ENCODE results near the gene SPEG. TPM values are rescaled to one million over a fixed set of nuclear protein-coding genes. Genes with fewer than 3 reads are reported as not detected.

SPEG gene
- total and polyA plus RNA-seq, 2 of the 13 experiments (the other 11 are each of a cell fraction or from before 2014, with no cell fraction given) = 0.18 to 0.24 TPM

DNA sequence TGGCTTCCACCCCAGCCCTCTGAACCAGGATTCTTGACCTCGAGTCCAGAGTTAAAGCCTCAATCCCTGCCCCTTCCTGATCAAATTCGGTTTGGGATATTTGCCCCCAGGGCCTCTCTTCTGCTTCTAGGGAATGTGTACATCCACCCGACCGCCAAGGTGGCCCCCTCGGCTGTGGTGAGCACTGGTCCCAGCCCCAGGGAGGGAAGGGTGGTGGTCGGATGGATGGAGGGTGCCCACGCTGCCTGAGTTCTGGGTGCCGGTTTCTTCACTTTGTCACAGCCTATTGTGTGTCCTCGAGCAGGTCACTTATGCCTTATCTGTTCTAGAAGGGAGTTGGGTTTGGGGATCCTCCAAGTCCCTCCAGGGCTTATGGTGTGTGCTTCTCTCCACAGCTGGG, 70.9 kb downstream of the SPEG start:
- DNase-seq (ENCODE audit: low spot score) = no peak
- WGBS (ENCODE audit: low lambda C conversion rate) = 96% methylated on average over 9 of the region's 9 CpGs
- Histone ChIP-seq H3K4me2 (ENCODE audit: low read depth, low read length) (no peak overlapping the region), H3K4me1 (ENCODE audit: insufficient read depth, low read length) (peaks cover 25% of the 10 kb centered on the region), H3K36me3 (replicated peaks in 1 of 2; ENCODE audit: control insufficient read depth in 1 of 2, insufficient read depth in 2 of 2, low read length in 2 of 2) (peaks cover 15 to 29% of the 10 kb centered on the region in 2 experiments), H2AFZ (ENCODE audit: low read length) (no peak overlapping the region), H4K20me1 (ENCODE audit: insufficient read depth, low read length) (no peaks in the 10 kb centered on the region), H3K9ac (ENCODE audit: insufficient read depth, low read depth, low read length) (no peak overlapping the region), H3K79me2 (ENCODE audit: insufficient read depth, low read length) (no peaks in the 10 kb centered on the region), H3K9me3 (ENCODE audit: low read length) (no peaks in the 10 kb centered on the region), H3K27ac (ENCODE audit: extremely low read length, insufficient read depth, low read length) (no peak overlapping the region), H3K27me3 (ENCODE audit: control insufficient read depth in 1 of 2, insufficient read depth in 2 of 2, low read length in 2 of 2) (no peaks in the 10 kb centered on the region), H3K4me3 (replicated peaks in 1 of 3; ENCODE audit: insufficient read depth in 1 of 3, low read depth in 2 of 3, low read length in 3 of 3) (no peak overlapping the region)
- BruUV-seq (replicated peaks) = no TSS peak
- in situ Hi-C loops (cut with HindIII; ENCODE audit: extremely low pct_ligation_motif_present, low pct_unique_long_range_greater_than_20kb) (no loop called here), intact Hi-C loops (cut with micrococcal nuclease; ENCODE audit: unreplicated experiment) (no loop called here)
- CTCF ChIA-PET (ENCODE audit: low intra/inter-chr PET ratio, low total read pairs) = no interaction called here
- TF ChIP-seq, protein P1, sequence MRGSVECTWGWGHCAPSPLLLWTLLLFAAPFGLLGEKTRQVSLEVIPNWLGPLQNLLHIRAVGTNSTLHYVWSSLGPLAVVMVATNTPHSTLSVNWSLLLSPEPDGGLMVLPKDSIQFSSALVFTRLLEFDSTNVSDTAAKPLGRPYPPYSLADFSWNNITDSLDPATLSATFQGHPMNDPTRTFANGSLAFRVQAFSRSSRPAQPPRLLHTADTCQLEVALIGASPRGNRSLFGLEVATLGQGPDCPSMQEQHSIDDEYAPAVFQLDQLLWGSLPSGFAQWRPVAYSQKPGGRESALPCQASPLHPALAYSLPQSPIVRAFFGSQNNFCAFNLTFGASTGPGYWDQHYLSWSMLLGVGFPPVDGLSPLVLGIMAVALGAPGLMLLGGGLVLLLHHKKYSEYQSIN (CRISPR knock-in tag; IDR thresholded peaks at IDR 0.05; ENCODE audit: borderline replicate concordance) = no peak
- no peak for TF ChIP-seq EHMT2 (IDR thresholded peaks at IDR 0.05; ENCODE audit: borderline replicate concordance, low read depth, low read length)
- TF ChIP-seq, protein P2, sequence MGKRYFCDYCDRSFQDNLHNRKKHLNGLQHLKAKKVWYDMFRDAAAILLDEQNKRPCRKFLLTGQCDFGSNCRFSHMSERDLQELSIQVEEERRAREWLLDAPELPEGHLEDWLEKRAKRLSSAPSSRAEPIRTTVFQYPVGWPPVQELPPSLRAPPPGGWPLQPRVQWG (CRISPR knock-in tag; IDR thresholded peaks at IDR 0.05; ENCODE audit: borderline replicate concordance, low read depth) = no peak
- TF ChIP-seq, protein P3, sequence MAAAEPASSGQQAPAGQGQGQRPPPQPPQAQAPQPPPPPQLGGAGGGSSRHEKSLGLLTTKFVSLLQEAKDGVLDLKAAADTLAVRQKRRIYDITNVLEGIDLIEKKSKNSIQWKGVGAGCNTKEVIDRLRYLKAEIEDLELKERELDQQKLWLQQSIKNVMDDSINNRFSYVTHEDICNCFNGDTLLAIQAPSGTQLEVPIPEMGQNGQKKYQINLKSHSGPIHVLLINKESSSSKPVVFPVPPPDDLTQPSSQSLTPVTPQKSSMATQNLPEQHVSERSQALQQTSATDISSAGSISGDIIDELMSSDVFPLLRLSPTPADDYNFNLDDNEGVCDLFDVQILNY (CRISPR knock-in tag; conservative IDR thresholded peaks at IDR 0.05) = no peak
- no peak for TF ChIP-seq ELF3 (CRISPR knock-in tag; IDR thresholded peaks at IDR 0.05)
- TF ChIP-seq, protein P4, sequence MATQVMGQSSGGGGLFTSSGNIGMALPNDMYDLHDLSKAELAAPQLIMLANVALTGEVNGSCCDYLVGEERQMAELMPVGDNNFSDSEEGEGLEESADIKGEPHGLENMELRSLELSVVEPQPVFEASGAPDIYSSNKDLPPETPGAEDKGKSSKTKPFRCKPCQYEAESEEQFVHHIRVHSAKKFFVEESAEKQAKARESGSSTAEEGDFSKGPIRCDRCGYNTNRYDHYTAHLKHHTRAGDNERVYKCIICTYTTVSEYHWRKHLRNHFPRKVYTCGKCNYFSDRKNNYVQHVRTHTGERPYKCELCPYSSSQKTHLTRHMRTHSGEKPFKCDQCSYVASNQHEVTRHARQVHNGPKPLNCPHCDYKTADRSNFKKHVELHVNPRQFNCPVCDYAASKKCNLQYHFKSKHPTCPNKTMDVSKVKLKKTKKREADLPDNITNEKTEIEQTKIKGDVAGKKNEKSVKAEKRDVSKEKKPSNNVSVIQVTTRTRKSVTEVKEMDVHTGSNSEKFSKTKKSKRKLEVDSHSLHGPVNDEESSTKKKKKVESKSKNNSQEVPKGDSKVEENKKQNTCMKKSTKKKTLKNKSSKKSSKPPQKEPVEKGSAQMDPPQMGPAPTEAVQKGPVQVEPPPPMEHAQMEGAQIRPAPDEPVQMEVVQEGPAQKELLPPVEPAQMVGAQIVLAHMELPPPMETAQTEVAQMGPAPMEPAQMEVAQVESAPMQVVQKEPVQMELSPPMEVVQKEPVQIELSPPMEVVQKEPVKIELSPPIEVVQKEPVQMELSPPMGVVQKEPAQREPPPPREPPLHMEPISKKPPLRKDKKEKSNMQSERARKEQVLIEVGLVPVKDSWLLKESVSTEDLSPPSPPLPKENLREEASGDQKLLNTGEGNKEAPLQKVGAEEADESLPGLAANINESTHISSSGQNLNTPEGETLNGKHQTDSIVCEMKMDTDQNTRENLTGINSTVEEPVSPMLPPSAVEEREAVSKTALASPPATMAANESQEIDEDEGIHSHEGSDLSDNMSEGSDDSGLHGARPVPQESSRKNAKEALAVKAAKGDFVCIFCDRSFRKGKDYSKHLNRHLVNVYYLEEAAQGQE (IDR thresholded peaks at IDR 0.05; ENCODE audit: borderline replicate concordance in 1 of 2, low read depth in 1 of 2, low read length in 2 of 2) = no peak
- TF ChIP-seq, protein P5, sequence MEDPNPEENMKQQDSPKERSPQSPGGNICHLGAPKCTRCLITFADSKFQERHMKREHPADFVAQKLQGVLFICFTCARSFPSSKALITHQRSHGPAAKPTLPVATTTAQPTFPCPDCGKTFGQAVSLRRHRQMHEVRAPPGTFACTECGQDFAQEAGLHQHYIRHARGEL (CRISPR knock-in tag; IDR thresholded peaks at IDR 0.05) = no peak
- no peak for FAIRE-seq
- POLR2A ChIA-PET = no interaction called here
- no peak for ATAC-seq
